H4 (cell line): Measurements from ENCODE around the gene COL4A1. TPM values are rescaled to one million over a fixed set of nuclear protein-coding genes. Genes with fewer than 3 reads are reported as not detected.
A peak's percentile ranks its signal among the peaks of the same experiment; 100 is the strongest.

Experiments
- DNase-seq: peaks from one replicate; pipeline ENCODE4 v3.0.0-alpha.2; 2015; ENCODE audit warnings: low spot score
- total RNA-seq: library from RNA; depleted of rRNA; stranded (reverse); fragments of >200 nt; shearing (Covaris generic); gene quantifications from 2 replicates; pipeline ENCODE4 v1.2.3, GENCODE V29; 2014

The COL4A1 gene
- total RNA-seq, 1 experiment from 2014 or later: 56.1 TPM

DNA sequence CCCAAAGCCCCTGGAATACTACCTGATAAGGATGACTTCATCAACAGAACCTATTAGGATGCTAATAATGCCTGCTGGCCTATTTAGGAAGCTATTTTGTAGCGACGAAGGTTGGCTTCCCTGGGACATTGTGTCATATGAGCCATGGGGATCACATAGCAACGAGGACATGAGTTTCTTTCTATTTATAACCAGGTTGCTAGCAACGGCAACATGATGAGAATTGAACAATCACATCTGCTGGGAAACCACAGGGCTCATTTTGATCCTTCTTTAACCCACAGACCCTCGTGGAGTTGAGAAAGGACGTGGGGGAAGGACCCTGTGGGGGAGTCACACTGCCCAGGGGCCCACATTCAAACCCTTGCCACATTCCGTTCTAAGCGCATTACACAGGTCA is 172.2 kb downstream of the COL4A1 start:
- no peak for DNase-seq

DNA sequence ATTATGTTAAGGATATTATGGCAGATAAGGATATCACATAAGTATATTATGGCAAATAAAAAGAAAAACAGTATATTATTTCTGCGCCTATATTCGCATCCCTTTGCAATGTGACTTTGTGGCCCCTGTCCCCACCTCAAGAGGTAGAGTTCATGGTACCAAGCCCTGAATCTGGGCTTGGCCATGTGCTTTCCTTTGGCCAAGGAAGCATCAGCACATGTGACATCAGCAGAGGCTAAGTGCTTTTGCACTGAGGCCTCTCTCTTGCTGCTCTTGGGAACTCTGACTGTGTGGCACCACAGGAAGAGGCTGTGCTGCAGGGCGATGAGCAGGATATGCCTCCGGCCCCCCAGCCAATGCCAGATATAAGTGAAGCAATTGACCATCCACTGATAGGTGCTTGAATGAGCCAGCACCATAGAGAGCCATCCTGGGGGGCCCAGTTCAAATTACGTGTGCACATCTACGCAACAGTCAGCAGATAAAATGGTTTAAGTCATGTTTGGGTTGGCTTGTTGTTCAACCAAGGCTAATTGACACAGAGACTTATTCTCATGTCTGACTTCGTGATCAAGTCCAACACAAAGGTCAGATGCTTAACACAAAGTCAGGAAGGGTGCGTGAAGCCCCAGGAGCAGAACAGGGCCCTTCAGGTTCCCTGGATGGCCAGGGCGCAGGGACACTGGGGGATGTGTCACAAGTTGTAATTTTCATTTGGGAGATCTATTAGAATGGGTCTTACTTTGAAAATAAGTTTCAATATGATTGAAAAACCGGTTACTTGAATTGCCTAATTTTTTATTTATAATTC is 173.3 kb downstream of the COL4A1 start:
- no peak for DNase-seq

- no peak for DNase-seq
Observed at GRCh38 chr13:110132225-110132982, 174.6 kb downstream of the COL4A1 start.

DNA sequence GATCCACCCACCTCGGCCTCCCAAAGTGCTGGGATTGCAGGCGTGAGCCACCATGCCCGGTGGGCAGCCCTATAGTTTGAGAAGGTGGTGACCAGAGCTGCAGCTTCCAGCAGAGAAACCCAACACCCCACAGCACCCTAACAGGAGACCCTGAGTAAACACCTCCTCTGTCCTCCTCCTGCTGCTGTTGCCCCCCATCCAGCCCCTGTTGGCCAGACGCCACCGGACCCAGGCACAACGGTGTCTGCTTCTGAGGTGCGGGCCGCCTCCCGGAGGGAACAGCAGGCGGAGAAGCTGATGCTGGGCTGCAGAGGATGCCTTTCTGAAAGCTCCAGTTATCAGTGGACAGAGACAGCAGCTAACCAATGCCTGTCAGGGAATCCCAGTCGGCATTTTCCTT is 175.5 kb downstream of the COL4A1 start:
- no peak for DNase-seq

DNA sequence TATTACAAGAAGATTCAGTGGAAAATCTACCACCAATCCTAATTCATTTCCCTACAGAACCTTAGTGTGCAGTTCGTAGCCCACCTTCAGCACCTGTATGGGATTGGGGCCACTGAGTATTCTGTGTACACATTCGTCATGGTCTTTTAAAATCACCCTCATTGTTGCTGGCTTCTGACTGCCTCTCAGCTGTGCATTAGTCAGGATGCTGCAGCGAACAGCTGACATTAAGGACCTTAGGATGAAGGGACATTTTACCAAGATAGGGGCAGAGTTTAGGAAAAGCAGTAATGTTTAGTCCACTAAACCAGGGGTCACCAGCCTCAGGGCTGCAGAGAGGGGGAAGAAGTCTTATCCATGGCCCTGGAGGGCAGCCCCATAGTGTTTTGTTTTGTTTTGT is 176.5 kb downstream of the COL4A1 start:
- no peak for DNase-seq

- no peak for DNase-seq
Observed at GRCh38 chr13:110129539-110130186, 177.3 kb downstream of the COL4A1 start.

- DNase-seq: no peak
Observed at GRCh38 chr13:110129076-110129475, 177.9 kb downstream of the COL4A1 start.

DNA sequence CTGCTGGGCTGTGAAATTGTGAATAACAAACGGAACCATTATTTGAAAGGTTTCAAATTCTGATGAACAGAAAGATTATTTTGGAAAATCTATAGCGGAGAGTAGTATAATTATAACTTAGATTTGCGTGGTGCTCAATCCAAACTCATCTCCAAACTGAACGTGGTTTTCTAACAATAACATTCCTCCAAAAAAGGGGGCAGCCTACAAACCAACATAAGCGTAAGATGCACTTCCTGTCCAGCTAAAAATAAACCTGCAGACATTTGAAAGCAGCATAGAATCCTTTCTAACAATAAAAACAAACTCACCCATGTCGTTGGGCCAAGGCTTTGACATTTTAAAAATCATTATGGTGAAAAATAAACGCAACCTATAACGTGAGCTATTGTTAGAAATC is 178.4 kb downstream of the COL4A1 start:
- DNase-seq: no peak

DNA sequence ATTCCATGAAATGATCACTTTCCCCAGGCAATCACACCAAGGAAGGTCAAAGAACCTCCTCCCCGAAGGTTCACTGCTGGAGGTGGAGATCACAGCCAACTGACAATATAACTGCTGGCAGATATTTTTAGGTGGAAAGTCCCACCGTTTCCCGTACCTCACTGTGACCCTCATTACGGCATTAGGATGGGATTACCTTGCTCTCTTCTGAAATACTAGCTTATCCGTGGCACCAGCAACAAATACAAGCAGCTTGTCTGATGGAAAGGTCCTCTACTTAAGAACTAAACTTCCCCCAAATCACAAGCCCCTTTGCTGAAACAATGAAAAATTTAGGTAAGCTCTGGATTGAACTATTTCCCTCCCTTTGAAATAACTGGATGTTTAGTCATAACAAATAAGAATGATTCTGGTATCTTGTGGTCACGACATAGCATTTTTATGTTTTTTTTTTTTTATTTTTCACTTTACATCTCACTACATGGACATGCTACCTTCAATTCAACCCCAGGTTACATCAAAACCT is 178.9 kb downstream of the COL4A1 start:
- no peak for DNase-seq

DNA sequence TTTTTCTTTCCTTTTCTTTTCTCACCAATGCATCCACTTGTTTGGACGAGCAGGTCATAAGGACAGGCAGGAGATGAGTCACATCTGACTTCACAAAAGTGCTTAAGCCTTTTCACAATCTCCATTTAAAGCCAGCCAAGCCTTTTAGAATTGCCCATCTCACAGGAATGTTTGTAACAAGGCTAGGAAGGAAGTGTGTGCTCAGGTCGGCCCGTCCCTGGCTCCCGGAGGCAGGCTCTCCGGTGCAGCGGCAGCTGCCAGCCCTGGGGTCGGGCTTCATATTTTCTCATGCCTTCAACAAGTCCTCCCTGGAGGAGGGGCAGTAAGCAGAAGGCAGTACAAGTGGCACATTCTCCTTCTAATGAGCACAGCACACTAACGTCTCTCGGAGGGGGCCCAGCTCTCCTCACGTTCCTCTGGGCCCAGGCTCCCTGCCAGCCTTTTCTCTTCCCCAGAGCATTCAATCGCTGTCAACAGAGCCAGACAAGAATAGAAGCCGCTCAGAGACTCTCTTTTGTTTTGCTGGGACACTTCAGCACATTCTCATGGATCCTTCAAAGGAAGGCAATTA is 180.5 kb downstream of the COL4A1 start:
- peak; percentile 74 for DNase-seq

DNA sequence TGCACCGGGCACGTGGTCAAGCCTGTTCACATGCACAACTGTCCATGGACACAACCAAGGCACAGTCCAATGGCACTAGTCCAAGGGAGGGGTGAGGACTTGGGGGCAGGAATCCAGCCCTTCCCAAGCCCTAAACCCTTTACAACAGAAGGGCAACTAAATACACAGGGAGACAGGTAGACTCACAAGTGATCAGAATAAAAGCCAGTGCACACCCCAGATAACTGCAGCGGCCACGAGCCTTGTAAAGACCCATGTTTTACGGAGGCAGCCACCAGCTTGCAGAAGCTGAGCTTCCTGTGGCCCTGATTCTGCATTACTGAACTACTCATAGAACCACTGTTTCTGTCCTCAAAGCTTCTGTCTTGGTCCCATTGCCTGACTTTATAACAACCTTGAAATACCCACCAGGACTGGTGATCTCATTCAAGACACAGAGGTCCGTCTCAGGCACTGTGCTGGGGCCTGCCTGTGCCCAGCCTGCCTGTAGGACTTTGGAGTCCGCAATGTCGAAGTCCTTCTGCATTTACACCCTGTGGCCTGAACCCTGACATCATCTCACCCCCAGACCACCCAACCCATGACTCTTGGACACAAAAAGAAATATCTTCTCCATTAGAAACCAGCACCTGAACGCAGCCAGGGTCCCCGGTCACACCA is 181.2 kb downstream of the COL4A1 start:
- DNase-seq: no peak

DNA sequence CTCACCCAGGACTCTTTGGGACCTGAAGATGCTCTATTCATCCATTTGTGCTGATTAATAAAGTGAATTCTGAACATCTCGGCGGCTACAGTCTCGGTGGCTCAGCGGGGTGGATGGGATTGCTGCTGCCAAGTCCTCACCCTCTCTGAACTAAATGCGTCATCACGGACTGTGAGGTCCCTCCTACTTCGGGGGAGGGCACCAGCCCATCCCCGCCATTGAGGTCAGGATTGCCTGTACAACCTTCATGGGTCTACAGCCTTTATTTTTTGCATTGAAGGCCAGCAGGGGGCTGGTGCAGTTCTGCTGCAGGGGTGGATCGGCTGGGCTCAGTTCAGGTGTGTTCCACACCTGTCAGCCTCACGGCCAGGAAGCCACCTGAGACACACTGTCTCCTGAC is 181.8 kb downstream of the COL4A1 start:
- DNase-seq: no peak

DNA sequence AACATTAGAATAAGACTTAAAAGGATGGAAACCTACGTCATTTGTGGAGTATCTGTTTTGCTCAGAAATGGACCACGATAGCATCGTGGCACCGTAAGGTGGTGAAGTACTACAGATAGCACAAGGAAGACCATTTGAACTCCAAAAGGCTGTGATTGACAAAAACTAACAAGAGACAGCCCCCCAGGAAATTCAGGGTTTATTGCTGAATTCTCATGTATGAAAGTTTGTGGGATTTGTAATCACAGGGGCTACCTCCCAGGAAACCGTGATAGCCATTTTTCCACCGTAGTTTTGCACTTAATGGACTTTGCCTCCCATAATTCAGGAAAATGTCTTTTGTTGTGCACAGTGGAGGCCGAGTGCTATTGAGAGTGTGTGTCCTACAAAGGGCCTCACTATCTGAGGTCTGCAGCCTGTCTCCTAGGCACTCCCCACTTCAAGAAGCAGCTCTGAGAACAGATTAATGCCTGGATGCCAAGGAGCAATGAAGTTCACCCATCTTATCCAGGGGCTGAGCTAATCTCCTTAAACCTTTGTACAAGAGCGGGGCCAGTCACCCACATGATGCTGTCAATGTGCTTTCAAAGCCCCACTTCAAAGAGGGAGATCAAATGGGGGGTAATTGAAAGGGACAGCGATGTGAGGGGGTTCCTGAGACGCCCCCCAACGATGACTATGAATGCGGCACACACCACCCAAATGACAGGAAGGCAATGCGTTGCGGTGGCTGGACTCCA is 182.6 kb downstream of the COL4A1 start:
- no peak for DNase-seq

- no peak for DNase-seq
Observed at GRCh38 chr13:110123041-110123809, 183.7 kb downstream of the COL4A1 start.

- DNase-seq: no peak
Observed at GRCh38 chr13:110121422-110122083, 185.4 kb downstream of the COL4A1 start.

- DNase-seq: no peak
Observed at GRCh38 chr13:110119935-110120905, 186.7 kb downstream of the COL4A1 start.

GRCh38 chr13:110118106-110118505 is 188.9 kb downstream of the COL4A1 start:
- no peak for DNase-seq

GRCh38 chr13:110116072-110116487 is 190.9 kb downstream of the COL4A1 start:
- DNase-seq: no peak
